Keratinocyte (primary cell): ENCODE results near the gene HPCAL1. TPM values are rescaled to one million over a fixed set of nuclear protein-coding genes. Genes with fewer than 3 reads are reported as not detected.

ENCODE experiments used
- DNase-seq: peaks from one replicate; pipeline ENCODE4 v3.0.0-alpha.2; 2011; ENCODE audit warnings: low read depth, missing footprints, low spot score
- FAIRE-seq: peaks from 2 replicates; lab custom pipeline; 2011; peaks lifted over from hg19 to GRCh38; lab: Jason Lieb, UNC
- H2AFZ ChIP-seq: 2 replicates; pipeline ENCODE4 v1.6.0; 2012; ENCODE audit warnings: low read length, control low read depth, inconsistent platforms; ENCODE audit not compliant: control insufficient read depth
- H3K27ac ChIP-seq: 2 replicates; pipeline ENCODE4 v1.5.1; 2011; ENCODE audit warnings: low read length; ENCODE audit not compliant: control insufficient read depth, insufficient read depth
- H3K27me3 ChIP-seq: 3 replicates; pipeline ENCODE4 v1.6.0; 2011; ENCODE audit warnings: low read length; ENCODE audit not compliant: control insufficient read depth, insufficient read depth; ENCODE audit errors: extremely low read depth
- H3K36me3 ChIP-seq, 2 experiments: 2 replicates in 1 of 2; 3 replicates in 1 of 2; pipeline ENCODE4 v1.5.1; 2011; ENCODE audit warnings: low read length in 2 of 2, mild to moderate bottlenecking in 1 of 2; ENCODE audit not compliant: control insufficient read depth in 2 of 2, insufficient read depth in 2 of 2; ENCODE audit errors: extremely low read depth in 1 of 2
- H3K4me1 ChIP-seq: 3 replicates; pipeline ENCODE4 v1.5.1; 2011; ENCODE audit warnings: low read length; ENCODE audit not compliant: control insufficient read depth, insufficient read depth; ENCODE audit errors: extremely low read depth
- H3K4me2 ChIP-seq: 3 replicates; pipeline ENCODE4 v1.6.0; 2011; ENCODE audit warnings: low read depth, low read length; ENCODE audit not compliant: control insufficient read depth, insufficient read depth; ENCODE audit errors: extremely low read depth
- H3K4me3 ChIP-seq, 3 experiments: fragments of 200-600 bp in 1 of 3; sonication (generic) in 1 of 3; 2 replicates in 2 of 3; 3 replicates in 1 of 3; pipeline ENCODE4 v1.5.1; 2011 to 2016; ENCODE audit warnings: low read length in 3 of 3, mild to moderate bottlenecking in 3 of 3, control low read depth in 2 of 3, inconsistent platforms in 1 of 3, low read depth in 1 of 3, mixed read lengths in 1 of 3, mixed run types in 1 of 3, moderate library complexity in 1 of 3; ENCODE audit not compliant: control insufficient read depth in 2 of 3, insufficient read depth in 2 of 3; ENCODE audit errors: extremely low read depth in 1 of 3
- H3K79me2 ChIP-seq: 2 replicates; pipeline ENCODE4 v1.6.0; 2012; ENCODE audit warnings: low read length; ENCODE audit not compliant: control insufficient read depth, insufficient read depth
- H3K9ac ChIP-seq: 3 replicates; pipeline ENCODE4 v1.6.0; 2011; ENCODE audit warnings: low read length; ENCODE audit not compliant: control insufficient read depth, insufficient read depth; ENCODE audit errors: extremely low read depth
- H3K9me1 ChIP-seq: 3 replicates; pipeline ENCODE4 v1.6.0; 2011; ENCODE audit warnings: low read length; ENCODE audit not compliant: control insufficient read depth, insufficient read depth; ENCODE audit errors: extremely low read depth
- H3K9me3 ChIP-seq: 2 replicates; pipeline ENCODE4 v1.5.1; 2012; ENCODE audit warnings: low read depth, low read length; ENCODE audit not compliant: control insufficient read depth
- H4K20me1 ChIP-seq: 3 replicates; pipeline ENCODE4 v1.6.0; 2011; ENCODE audit warnings: low read length; ENCODE audit not compliant: control insufficient read depth, insufficient read depth; ENCODE audit errors: extremely low read depth
- CTCF ChIP-seq, 3 experiments: IDR thresholded peaks in 1 of 3; conservative IDR thresholded peaks in 1 of 3; optimal IDR thresholded peaks in 1 of 3; 2 replicates in 2 of 3; 3 replicates in 1 of 3; pipeline versions ENCODE3 to v1.5.1; 2011; ENCODE audit warnings: low read length in 3 of 3, mild to moderate bottlenecking in 3 of 3, moderate library complexity in 2 of 3, control low read depth in 1 of 3, inconsistent platforms in 1 of 3; ENCODE audit not compliant: insufficient read depth in 2 of 3; ENCODE audit errors: extremely low read depth in 1 of 3
- EZH2 ChIP-seq: IDR thresholded peaks from one replicate; pipeline ENCODE4 v1.6.1; 2012; ENCODE audit warnings: inconsistent platforms, mild to moderate bottlenecking, low read length, moderate library complexity
- dilution Hi-C: fragments of 300-500 bp; cut with MboI; formaldehyde crosslinking; loops from one replicate; pipeline ENCODE4 v1.7.0; 2020; ENCODE audit warnings: low sequenced_read_pairs; ENCODE audit not compliant: extremely low pct_ligation_motif_present
- polyA plus RNA-seq, 5 experiments: library from polyadenylated mRNA; depleted of rRNA in 3 of 5; stranded (reverse) in 3 of 5; stranded (forward) in 1 of 5; unstranded in 1 of 5; fragments of >200 nt; gene quantifications; 1 replicate in 1 of 5; 2 replicates in 3 of 5; 3 replicates in 1 of 5; pipeline versions ENCODE4 v1.2.1 to v1.2.3, GENCODE V29; 2011 to 2012; ENCODE audit warnings: missing spikeins in 2 of 5, low read depth in 1 of 5, low replicate concordance in 1 of 5

Gene HPCAL1
- polyA plus RNA-seq, 1 donor (not counting 4 experiments of a cell fraction or from before 2014, with no cell fraction given) = 18.0 TPM

DNA sequence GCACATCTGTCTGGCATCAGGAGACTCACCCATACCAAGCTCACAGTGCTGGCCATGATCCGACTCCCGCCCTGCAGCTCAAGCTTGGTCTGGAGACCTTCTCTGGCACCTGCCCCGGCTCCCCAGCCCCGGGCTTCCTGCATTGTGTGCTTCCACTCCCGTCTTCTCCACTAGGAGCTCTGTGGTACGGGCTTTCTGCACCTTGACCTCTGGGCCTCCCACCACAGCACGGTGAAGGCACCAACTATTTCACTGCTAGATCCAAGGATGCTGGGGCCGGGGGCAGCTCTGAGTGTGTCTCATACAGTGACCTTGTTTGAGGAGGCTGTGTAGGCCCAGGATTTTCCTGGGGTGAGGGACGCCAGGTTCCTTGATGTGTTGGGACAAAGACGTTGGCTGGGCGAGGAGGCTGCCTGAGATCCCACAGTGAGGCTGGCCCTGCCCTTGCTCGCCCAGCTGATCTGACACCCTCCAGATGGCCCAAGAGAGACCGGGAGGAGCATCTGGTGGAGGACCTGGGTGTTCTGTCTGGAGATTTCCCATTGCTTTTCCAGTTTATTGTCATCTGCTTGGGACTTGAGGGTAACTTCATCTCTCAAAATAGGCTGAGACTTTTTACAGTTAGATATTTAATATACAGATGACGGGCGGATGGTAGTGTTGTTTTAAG is 64.0 kb downstream of the HPCAL1 start:
- DNase-seq (no peak), FAIRE-seq (no peak)
- Histone ChIP-seq H3K27me3 (no peaks in the 10 kb centered on the region), H3K79me2 (peaks cover 17% of the 10 kb centered on the region), H2AFZ (no peak overlapping the region), H3K4me1 (no peaks in the 10 kb centered on the region), H3K9ac (no peak overlapping the region), H3K4me3 (no peak overlapping the region), H3K9me1 (peaks cover 5% of the 10 kb centered on the region), H3K36me3 (peaks cover 0 to 2% of the 10 kb centered on the region in 2 experiments), H3K9me3 (no peaks in the 10 kb centered on the region), H3K4me2 (no peak overlapping the region), H3K27ac (no peak overlapping the region), H4K20me1 (peaks cover 8% of the 10 kb centered on the region)
- TF ChIP-seq EZH2 (no peak), CTCF (optimal IDR thresholded peaks at IDR 0.05 in 1 of 3, IDR thresholded peaks at IDR 0.05 in 1 of 3, conservative IDR thresholded peaks at IDR 0.05 in 1 of 3; ENCODE audit: extremely low read depth in 1 of 3, insufficient read depth in 2 of 3, low read length in 3 of 3) (no peak)
- dilution Hi-C loops = no loop called here

- H3K9me3 ChIP-seq = no peaks in the 10 kb centered on the region
- TF ChIP-seq EZH2 (no peak), CTCF (optimal IDR thresholded peaks at IDR 0.05 in 1 of 3, IDR thresholded peaks at IDR 0.05 in 1 of 3, conservative IDR thresholded peaks at IDR 0.05 in 1 of 3; ENCODE audit: extremely low read depth in 1 of 3, insufficient read depth in 2 of 3, low read length in 3 of 3) (no peak)
- H3K36me3 ChIP-seq = peaks cover 0 to 2% of the 10 kb centered on the region in 2 experiments
- no peak overlapping the region for H3K4me2 ChIP-seq
- no peak for FAIRE-seq
- no peak overlapping the region for H3K4me3 ChIP-seq
- no peaks in the 10 kb centered on the region for H3K27me3 ChIP-seq
- dilution Hi-C loops = no loop called here
- no peak overlapping the region for H3K9ac ChIP-seq
- H4K20me1 ChIP-seq = peaks cover 8% of the 10 kb centered on the region
- no peak for DNase-seq
- no peak overlapping the region for H3K27ac ChIP-seq
- H3K79me2 ChIP-seq = peaks cover 17% of the 10 kb centered on the region
- no peaks in the 10 kb centered on the region for H3K4me1 ChIP-seq
- peaks cover 5% of the 10 kb centered on the region for H3K9me1 ChIP-seq
- H2AFZ ChIP-seq = no peak overlapping the region
Measured at GRCh38 chr2:10367472-10368439, 65.1 kb downstream of the HPCAL1 start.
